Sigmoid colon (tissue), 4 donors: ENCODE data around the gene TM7SF3.

Experiments
- EP300 ChIP-seq, 4 donors: sonication (generic); formaldehyde crosslinking; IDR thresholded peaks; one replicate each; pipeline ENCODE4 v1.6.1; 2017; ENCODE audit warnings: antibody characterized with exemption in 4 of 4
- TF ChIP-seq, protein P1 (sequence below), 4 experiments: fragments of 450-650 bp in 3 of 4; fragments of 200-600 bp in 1 of 4; IDR thresholded peaks; one replicate each; pipeline ENCODE4 v1.5.1; 2016 to 2019; ENCODE audit warnings: antibody characterized with exemption in 4 of 4, mild to moderate bottlenecking in 3 of 4, moderate library complexity in 2 of 4

DNA sequence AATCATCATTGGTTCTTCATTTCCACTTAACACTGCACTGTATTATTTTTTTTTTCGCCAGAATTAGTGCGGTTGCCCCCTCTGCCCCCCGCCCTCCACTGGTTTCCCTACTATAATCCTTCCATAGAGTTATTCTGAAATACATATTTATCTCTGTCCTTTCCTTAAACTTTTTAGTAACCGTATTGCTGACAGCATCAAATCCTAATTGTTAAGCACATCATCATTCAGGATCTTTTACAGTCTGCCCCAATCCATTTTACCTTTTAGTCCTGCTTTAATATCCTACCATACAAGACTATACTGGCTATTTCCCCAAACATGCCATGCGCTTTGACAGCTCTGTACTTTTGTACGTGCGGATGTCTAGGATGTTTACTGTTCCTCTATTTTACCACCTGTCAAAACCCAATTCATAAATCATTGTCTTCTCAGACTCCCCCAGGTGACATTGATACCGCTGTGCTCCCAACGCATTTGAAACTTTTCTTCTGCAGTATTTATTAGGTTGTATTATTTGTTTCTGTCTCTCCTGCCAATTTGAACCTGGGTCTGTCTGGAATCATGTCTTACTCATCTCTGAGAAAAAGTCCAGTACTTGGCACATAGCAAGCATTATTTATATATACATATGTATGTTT, 74.9 kb downstream of the TM7SF3 start:
- TF ChIP-seq, protein P1, sequence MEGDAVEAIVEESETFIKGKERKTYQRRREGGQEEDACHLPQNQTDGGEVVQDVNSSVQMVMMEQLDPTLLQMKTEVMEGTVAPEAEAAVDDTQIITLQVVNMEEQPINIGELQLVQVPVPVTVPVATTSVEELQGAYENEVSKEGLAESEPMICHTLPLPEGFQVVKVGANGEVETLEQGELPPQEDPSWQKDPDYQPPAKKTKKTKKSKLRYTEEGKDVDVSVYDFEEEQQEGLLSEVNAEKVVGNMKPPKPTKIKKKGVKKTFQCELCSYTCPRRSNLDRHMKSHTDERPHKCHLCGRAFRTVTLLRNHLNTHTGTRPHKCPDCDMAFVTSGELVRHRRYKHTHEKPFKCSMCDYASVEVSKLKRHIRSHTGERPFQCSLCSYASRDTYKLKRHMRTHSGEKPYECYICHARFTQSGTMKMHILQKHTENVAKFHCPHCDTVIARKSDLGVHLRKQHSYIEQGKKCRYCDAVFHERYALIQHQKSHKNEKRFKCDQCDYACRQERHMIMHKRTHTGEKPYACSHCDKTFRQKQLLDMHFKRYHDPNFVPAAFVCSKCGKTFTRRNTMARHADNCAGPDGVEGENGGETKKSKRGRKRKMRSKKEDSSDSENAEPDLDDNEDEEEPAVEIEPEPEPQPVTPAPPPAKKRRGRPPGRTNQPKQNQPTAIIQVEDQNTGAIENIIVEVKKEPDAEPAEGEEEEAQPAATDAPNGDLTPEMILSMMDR (IDR thresholded peaks at IDR 0.05): no peak
- no peak for TF ChIP-seq EP300 (IDR thresholded peaks at IDR 0.05)
